Ectodermal cell (in vitro differentiated cells): ENCODE results near the gene PTPN9. TPM values are rescaled to one million over a fixed set of nuclear protein-coding genes. Genes with fewer than 3 reads are reported as not detected.

ENCODE experiments used
- H3K27ac ChIP-seq: 2 replicates; pipeline ENCODE4 v1.7.0; 2013; ENCODE audit warnings: mild to moderate bottlenecking, low read depth, low read length; ENCODE audit not compliant: insufficient read depth, poor library complexity, severe bottlenecking
- H3K27me3 ChIP-seq: 2 replicates; pipeline ENCODE4 v1.7.0; 2013; ENCODE audit warnings: mild to moderate bottlenecking, low read length; ENCODE audit not compliant: insufficient read depth, control insufficient read depth, poor library complexity, severe bottlenecking
- H3K36me3 ChIP-seq: one replicate; pipeline ENCODE4 v1.7.0; 2013; ENCODE audit warnings: low read length; ENCODE audit not compliant: control insufficient read depth, insufficient read depth
- H3K4me1 ChIP-seq: one replicate; pipeline ENCODE4 v1.7.0; 2013; ENCODE audit warnings: low read length; ENCODE audit not compliant: control insufficient read depth, insufficient read depth
- H3K4me3 ChIP-seq: 2 replicates; pipeline ENCODE4 v1.7.0; 2013; ENCODE audit warnings: low read depth, low read length, control low read depth; ENCODE audit not compliant: insufficient read depth
- H3K9me3 ChIP-seq: 2 replicates; pipeline ENCODE4 v1.7.0; 2013; ENCODE audit warnings: mild to moderate bottlenecking, low read length, moderate library complexity; ENCODE audit not compliant: control insufficient read depth
- WGBS, 2 experiments: methylation state at CpG; one replicate each; pipeline ENCODE4 v1.1.7; 2013; ENCODE audit warnings: missing lambda C conversion rate in 2 of 2; 5-methylcytosine and 5-hydroxymethylcytosine counted together
- polyA plus RNA-seq, 4 experiments: library from polyadenylated mRNA; stranded (reverse); fragments of 50-300 nt; gene quantifications; one replicate each; pipeline ENCODE4 v1.2.3, GENCODE V29; 2013

PTPN9 gene
- 14.6 TPM for polyA plus RNA-seq (2013, experiment 1 of 4)
- polyA plus RNA-seq (2013, experiment 2 of 4), result 14.3 TPM
- 10.9 TPM for polyA plus RNA-seq (2013, experiment 3 of 4)
- polyA plus RNA-seq (2013, experiment 4 of 4), result 11.6 TPM

GRCh38 chr15:75578948-75579920 is at the start of gene PTPN9:
PTPN9 (minus strand) TSS chr15:75579315; CDS start chr15:75578776, 539 bp downstream.
- 2% methylated on average over 75 to 78 of the region's 78 CpGs for WGBS, 2 experiments

GRCh38 chr15:75625542-75626347 is 46.6 kb upstream of the PTPN9 start, which contains the start of gene SNUPN:
SNUPN (minus strand) TSS chr15:75625725; CDS start chr15:75621051, 4,674 bp downstream.
- H3K27me3 ChIP-seq, result no peaks in the 10 kb centered on the region
- H3K4me3 ChIP-seq, result peak within 1 kb of the TSS; percentile 69
- no peaks in the 10 kb centered on the region for H3K36me3 ChIP-seq
- no peaks in the 10 kb centered on the region for H3K4me1 ChIP-seq
- H3K9me3 ChIP-seq, result no peaks in the 10 kb centered on the region
- peak within 1 kb of the TSS; percentile 89 for H3K27ac ChIP-seq
- WGBS, 2 experiments, result 3% methylated on average over 47 of the region's 47 CpGs

More at GRCh38 chr15:75578948-75579920, at the start of gene PTPN9:
- Histone ChIP-seq H3K4me3 (peak within 1 kb of the TSS; percentile 79), H3K4me1 (peaks cover 3% of the 10 kb centered on the region), H3K9me3 (no peaks in the 10 kb centered on the region), H3K36me3 (no peaks in the 10 kb centered on the region), H3K27me3 (no peaks in the 10 kb centered on the region), H3K27ac (peak within 1 kb of the TSS; percentile 16)

GRCh38 chr15:75622505-75622904 is 43.4 kb upstream of the PTPN9 start:
- Histone ChIP-seq H3K27ac (no peak overlapping the region), H3K9me3 (no peaks in the 10 kb centered on the region), H3K36me3 (no peaks in the 10 kb centered on the region), H3K4me3 (no peak overlapping the region), H3K27me3 (no peaks in the 10 kb centered on the region), H3K4me1 (no peaks in the 10 kb centered on the region)
- WGBS, 2 experiments, result 93 to 94% methylated on average over 2 of the region's 2 CpGs

GRCh38 chr15:75620841-75621391 is 41.8 kb upstream of the PTPN9 start:
- 94 to 97% methylated on average over 6 to 7 of the region's 7 CpGs for WGBS, 2 experiments
- Histone ChIP-seq H3K4me3 (no peak overlapping the region), H3K27me3 (no peaks in the 10 kb centered on the region), H3K27ac (no peak overlapping the region), H3K36me3 (peaks cover 5% of the 10 kb centered on the region), H3K4me1 (no peaks in the 10 kb centered on the region), H3K9me3 (no peaks in the 10 kb centered on the region)

- peaks cover 8% of the 10 kb centered on the region for H3K36me3 ChIP-seq
- 94 to 98% methylated on average over 4 of the region's 4 CpGs for WGBS, 2 experiments
Measured at GRCh38 chr15:75620058-75620820, 41.1 kb upstream of the PTPN9 start.

GRCh38 chr15:75616766-75617165 is 37.7 kb upstream of the PTPN9 start:
- no peaks in the 10 kb centered on the region for H3K27me3 ChIP-seq
- H3K36me3 ChIP-seq, result peaks cover 8% of the 10 kb centered on the region
- H3K4me1 ChIP-seq, result no peaks in the 10 kb centered on the region
- H3K9me3 ChIP-seq, result no peaks in the 10 kb centered on the region
- no peak overlapping the region for H3K27ac ChIP-seq
- H3K4me3 ChIP-seq, result no peak overlapping the region

More at GRCh38 chr15:75620058-75620820, 41.1 kb upstream of the PTPN9 start:
- Histone ChIP-seq H3K27ac (no peak overlapping the region), H3K4me3 (no peak overlapping the region), H3K4me1 (no peaks in the 10 kb centered on the region), H3K9me3 (no peaks in the 10 kb centered on the region), H3K27me3 (no peaks in the 10 kb centered on the region)

GRCh38 chr15:75606711-75607699 is 27.9 kb upstream of the PTPN9 start:
- WGBS, 2 experiments, result 88 to 94% methylated on average over 6 of the region's 6 CpGs
- Histone ChIP-seq H3K36me3 (peaks cover 16% of the 10 kb centered on the region), H3K27ac (no peak overlapping the region), H3K4me1 (no peaks in the 10 kb centered on the region), H3K4me3 (no peak overlapping the region), H3K9me3 (no peaks in the 10 kb centered on the region), H3K27me3 (no peaks in the 10 kb centered on the region)

- Histone ChIP-seq H3K4me3 (no peak overlapping the region), H3K4me1 (no peaks in the 10 kb centered on the region), H3K36me3 (peaks cover 16% of the 10 kb centered on the region), H3K9me3 (no peaks in the 10 kb centered on the region), H3K27ac (no peak overlapping the region), H3K27me3 (no peaks in the 10 kb centered on the region)
- WGBS, 2 experiments, result 92 to 93% methylated on average over 8 of the region's 8 CpGs
Measured at GRCh38 chr15:75606026-75606425, 26.9 kb upstream of the PTPN9 start.
